Stimulated activated naive B cell treated with anti-CD40 and anti-IgM and Interleukin-4, amounts not matched to agents 10 μg/mL and 1 μg/mL and 100 μg/mL, for 72 hours (primary cell): Measurements from ENCODE around the gene CCDC14.

Experiments used
- ATAC-seq, 2 donors: fragments of 150-1000 bp; cut with Tn5 transposase; replicated peaks; 2 replicates each; pipeline ENCODE4 v1.10.0; 2021; ENCODE audit warnings: moderate library complexity in 1 of 2
- DNase-seq: peaks from one replicate; pipeline ENCODE4 v3.0.0; 2021
- H3K27ac Mint-ChIP-seq: one replicate; pipeline ENCODE4 v1.8.0; 2022; ENCODE audit warnings: mild to moderate bottlenecking, mixed read lengths
- H3K27me3 Mint-ChIP-seq, 2 donors: one replicate each; pipeline ENCODE4 v1.8.0; 2022; ENCODE audit warnings: mixed read lengths in 2 of 2
- H3K36me3 Mint-ChIP-seq, 2 donors: one replicate each; pipeline ENCODE4 v1.8.0; 2022; ENCODE audit warnings: mixed read lengths in 2 of 2, mild to moderate bottlenecking in 1 of 2
- H3K4me1 Mint-ChIP-seq, 2 donors: one replicate each; pipeline ENCODE4 v1.8.0; 2022; ENCODE audit warnings: mixed read lengths in 2 of 2, mild to moderate bottlenecking in 1 of 2
- H3K4me3 Mint-ChIP-seq, 2 donors: one replicate each; pipeline ENCODE4 v1.8.0; 2022; ENCODE audit warnings: mild to moderate bottlenecking in 2 of 2, mixed read lengths in 2 of 2, moderate library complexity in 1 of 2
- H3K9me3 Mint-ChIP-seq, 2 donors: one replicate each; pipeline ENCODE4 v1.8.0; 2022; ENCODE audit warnings: mixed read lengths in 2 of 2, mild to moderate bottlenecking in 1 of 2

Gene CCDC14

GRCh38 chr3:123947482-123947881, 13.5 kb downstream of the CCDC14 start:
- H3K4me3 Mint-ChIP-seq: no peak overlapping the region
- H3K4me1 Mint-ChIP-seq: no peaks in the 10 kb centered on the region
- no peaks in the 10 kb centered on the region for H3K9me3 Mint-ChIP-seq
- peaks cover 41 to 47% of the 10 kb centered on the region in 2 donors for H3K36me3 Mint-ChIP-seq
- no peaks in the 10 kb centered on the region for H3K27me3 Mint-ChIP-seq
- DNase-seq (no peak), ATAC-seq (no peak)
- H3K27ac Mint-ChIP-seq: no peak overlapping the region

GRCh38 chr3:123941542-123941941, 19.5 kb downstream of the CCDC14 start:
- no peaks in the 10 kb centered on the region for H3K9me3 Mint-ChIP-seq
- no peak for DNase-seq

GRCh38 chr3:123941121-123941520, 19.9 kb downstream of the CCDC14 start:
- Mint-ChIP-seq H3K4me1 (no peaks in the 10 kb centered on the region), H3K36me3 (peaks cover 18 to 48% of the 10 kb centered on the region in 2 donors), H3K4me3 (no peak overlapping the region), H3K9me3 (no peaks in the 10 kb centered on the region), H3K27me3 (no peaks in the 10 kb centered on the region), H3K27ac (no peak overlapping the region)
- ATAC-seq: no peak
- no peak for DNase-seq

More at GRCh38 chr3:123941542-123941941, 19.5 kb downstream of the CCDC14 start:
- ATAC-seq: no peak
- Mint-ChIP-seq H3K4me1 (no peaks in the 10 kb centered on the region), H3K36me3 (peaks cover 17 to 48% of the 10 kb centered on the region in 2 donors), H3K4me3 (no peak overlapping the region), H3K27me3 (no peaks in the 10 kb centered on the region), H3K27ac (no peak overlapping the region)

GRCh38 chr3:123939706-123940105, 21.3 kb downstream of the CCDC14 start:
- no peaks in the 10 kb centered on the region for H3K27me3 Mint-ChIP-seq
- H3K27ac Mint-ChIP-seq: no peak overlapping the region

GRCh38 chr3:123936400-123936799, 24.6 kb downstream of the CCDC14 start:
- H3K36me3 Mint-ChIP-seq: peaks cover 15 to 50% of the 10 kb centered on the region in 2 donors
- no peak for ATAC-seq
- no peak overlapping the region for H3K27ac Mint-ChIP-seq
- DNase-seq: no peak
- no peaks in the 10 kb centered on the region for H3K9me3 Mint-ChIP-seq
- H3K27me3 Mint-ChIP-seq: no peaks in the 10 kb centered on the region
- no peaks in the 10 kb centered on the region for H3K4me1 Mint-ChIP-seq
- H3K4me3 Mint-ChIP-seq: no peak overlapping the region

More at GRCh38 chr3:123939706-123940105, 21.3 kb downstream of the CCDC14 start:
- Mint-ChIP-seq H3K36me3 (peaks cover 18 to 51% of the 10 kb centered on the region in 2 donors), H3K9me3 (no peaks in the 10 kb centered on the region), H3K4me1 (no peaks in the 10 kb centered on the region), H3K4me3 (no peak overlapping the region)
- no peak for ATAC-seq
- DNase-seq: no peak

GRCh38 chr3:123935830-123936229, 25.2 kb downstream of the CCDC14 start:
- Mint-ChIP-seq H3K27me3 (no peaks in the 10 kb centered on the region), H3K4me1 (no peaks in the 10 kb centered on the region), H3K4me3 (no peak overlapping the region), H3K27ac (no peak overlapping the region), H3K9me3 (no peaks in the 10 kb centered on the region), H3K36me3 (peaks cover 15 to 50% of the 10 kb centered on the region in 2 donors)
- ATAC-seq (no peak), DNase-seq (no peak)

- Mint-ChIP-seq H3K36me3 (peaks cover 12 to 46% of the 10 kb centered on the region in 2 donors), H3K27ac (no peak overlapping the region), H3K9me3 (no peaks in the 10 kb centered on the region), H3K27me3 (no peaks in the 10 kb centered on the region), H3K4me3 (no peak overlapping the region), H3K4me1 (no peaks in the 10 kb centered on the region)
- DNase-seq (no peak), ATAC-seq (no peak)
Observed at GRCh38 chr3:123934250-123934649, 26.8 kb downstream of the CCDC14 start.

GRCh38 chr3:123930445-123930844, 30.6 kb downstream of the CCDC14 start:
- Mint-ChIP-seq H3K36me3 (peaks cover 12 to 35% of the 10 kb centered on the region in 2 donors), H3K4me3 (no peak overlapping the region), H3K27me3 (no peaks in the 10 kb centered on the region), H3K4me1 (no peaks in the 10 kb centered on the region), H3K9me3 (no peaks in the 10 kb centered on the region), H3K27ac (no peak overlapping the region)
- DNase-seq (no peak), ATAC-seq (no peak)

GRCh38 chr3:123929325-123929724, 31.7 kb downstream of the CCDC14 start:
- Mint-ChIP-seq H3K4me3 (no peak overlapping the region), H3K27me3 (no peaks in the 10 kb centered on the region), H3K9me3 (peaks cover 2 to 6% of the 10 kb centered on the region in 2 donors), H3K4me1 (no peaks in the 10 kb centered on the region), H3K27ac (no peak overlapping the region), H3K36me3 (peaks cover 22 to 40% of the 10 kb centered on the region in 2 donors)
- no peak for DNase-seq
- no peak for ATAC-seq

- Mint-ChIP-seq H3K9me3 (peaks cover 15 to 21% of the 10 kb centered on the region in 2 donors), H3K36me3 (peaks cover 38 to 50% of the 10 kb centered on the region in 2 donors), H3K27ac (no peak overlapping the region), H3K4me3 (no peak overlapping the region), H3K4me1 (no peaks in the 10 kb centered on the region), H3K27me3 (no peaks in the 10 kb centered on the region)
- no peak for DNase-seq
- no peak for ATAC-seq
Observed at GRCh38 chr3:123926396-123926795, 34.6 kb downstream of the CCDC14 start.

GRCh38 chr3:123920868-123921267, 40.2 kb downstream of the CCDC14 start:
- ATAC-seq: no peak
- Mint-ChIP-seq H3K9me3 (peaks cover 29 to 39% of the 10 kb centered on the region in 2 donors), H3K4me3 (no peak overlapping the region), H3K4me1 (no peaks in the 10 kb centered on the region), H3K27me3 (no peaks in the 10 kb centered on the region), H3K36me3 (peaks cover 57 to 58% of the 10 kb centered on the region in 2 donors), H3K27ac (no peak overlapping the region)
- DNase-seq: no peak

GRCh38 chr3:123920383-123920782, 40.6 kb downstream of the CCDC14 start:
- no peak overlapping the region for H3K27ac Mint-ChIP-seq
- H3K9me3 Mint-ChIP-seq: peaks cover 29 to 39% of the 10 kb centered on the region in 2 donors
- no peaks in the 10 kb centered on the region for H3K27me3 Mint-ChIP-seq
- peaks cover 55 to 59% of the 10 kb centered on the region in 2 donors for H3K36me3 Mint-ChIP-seq
- H3K4me1 Mint-ChIP-seq: no peaks in the 10 kb centered on the region
- ATAC-seq (no peak), DNase-seq (no peak)
- no peak overlapping the region for H3K4me3 Mint-ChIP-seq

- DNase-seq (no peak), ATAC-seq (no peak)
- Mint-ChIP-seq H3K27ac (no peak overlapping the region), H3K4me1 (no peaks in the 10 kb centered on the region), H3K36me3 (peaks cover 46 to 56% of the 10 kb centered on the region in 2 donors), H3K4me3 (no peak overlapping the region), H3K9me3 (peaks cover 27 to 33% of the 10 kb centered on the region in 2 donors), H3K27me3 (no peaks in the 10 kb centered on the region)
Observed at GRCh38 chr3:123919353-123919752, 41.7 kb downstream of the CCDC14 start.

GRCh38 chr3:123914829-123915228, 46.2 kb downstream of the CCDC14 start:
- Mint-ChIP-seq H3K4me1 (no peaks in the 10 kb centered on the region), H3K27me3 (no peaks in the 10 kb centered on the region), H3K4me3 (no peak overlapping the region), H3K9me3 (peaks cover 2 to 4% of the 10 kb centered on the region in 2 donors), H3K36me3 (peaks cover 8 to 11% of the 10 kb centered on the region in 2 donors), H3K27ac (no peak overlapping the region)
- no peak for ATAC-seq
- no peak for DNase-seq

- H3K9me3 Mint-ChIP-seq: no peaks in the 10 kb centered on the region
- no peaks in the 10 kb centered on the region for H3K4me1 Mint-ChIP-seq
- H3K27ac Mint-ChIP-seq: no peak overlapping the region
- H3K27me3 Mint-ChIP-seq: no peaks in the 10 kb centered on the region
- H3K4me3 Mint-ChIP-seq: no peak overlapping the region
- DNase-seq: no peak
- H3K36me3 Mint-ChIP-seq: no peaks in the 10 kb centered on the region
- no peak for ATAC-seq
Observed at GRCh38 chr3:123909785-123910184, 51.2 kb downstream of the CCDC14 start.

GRCh38 chr3:123907720-123908119, 53.3 kb downstream of the CCDC14 start:
- Mint-ChIP-seq H3K4me3 (no peak overlapping the region), H3K27me3 (no peaks in the 10 kb centered on the region), H3K4me1 (no peaks in the 10 kb centered on the region), H3K36me3 (no peaks in the 10 kb centered on the region), H3K9me3 (no peaks in the 10 kb centered on the region), H3K27ac (no peak overlapping the region)
- DNase-seq: no peak
- ATAC-seq: no peak
